PC-3 (cell line): ENCODE data around the gene BLMH. TPM values are rescaled to one million over a fixed set of nuclear protein-coding genes. Genes with fewer than 3 reads are reported as not detected.

Experiments
- ATAC-seq: fragments of 200-7000 bp; cut with Tn5 transposase; 2 replicates; pipeline ENCODE4 v1.9.1; 2020; ENCODE audit warnings: mild to moderate bottlenecking, moderate library complexity
- BruUV-seq: library from RNA; stranded (reverse); fragments of 400-500 nt; replicated peaks from 2 replicates; lab custom pipeline; 2021; lab: Mats Ljungman, UMichigan
- CTCF ChIA-PET: fragments of 300-600 bp; sonication (Branson Sonifier 250); formaldehyde crosslinking; loops from one replicate; lab custom pipeline; 2022; ENCODE audit warnings: antibody characterized with exemption; lab: Charles Lee
- POLR2A ChIA-PET: fragments of 300-600 bp; sonication (Branson Sonifier 250); formaldehyde crosslinking; loops from one replicate; lab custom pipeline; 2022; ENCODE audit warnings: antibody characterized with exemption; ENCODE audit not compliant: unreplicated experiment; lab: Charles Lee
- DNase-seq: peaks from one replicate; pipeline ENCODE4 v3.0.0-alpha.2; 2015
- H2AFZ ChIP-seq: fragments of 300-600 bp; sonication (generic); 2 replicates; pipeline ENCODE4 v1.6.0; 2016; ENCODE audit warnings: antibody characterized with exemption, low read length
- H3F3A ChIP-seq: fragments of 300-600 bp; sonication (generic); one replicate; pipeline ENCODE4 v1.6.0; 2017; ENCODE audit warnings: antibody characterized with exemption, low read length, control low read depth, mild to moderate bottlenecking; ENCODE audit not compliant: unreplicated experiment
- H3K27ac ChIP-seq: fragments of 300-600 bp; sonication (generic); 2 replicates; pipeline ENCODE4 v1.5.1; 2016; ENCODE audit warnings: mild to moderate bottlenecking, low read length
- H3K27me3 ChIP-seq: fragments of 300-600 bp; sonication (generic); 2 replicates; pipeline ENCODE4 v1.6.1; 2016; ENCODE audit warnings: low read length, mixed read lengths
- H3K36me3 ChIP-seq: fragments of 300-600 bp; sonication (generic); 2 replicates; pipeline ENCODE4 v1.6.1; 2016; ENCODE audit warnings: low read depth, mixed run types, low read length, mixed read lengths
- H3K4me1 ChIP-seq: fragments of 300-600 bp; sonication (generic); 2 replicates; pipeline ENCODE4 v1.5.1; 2016; ENCODE audit warnings: low read length; ENCODE audit not compliant: insufficient read depth
- H3K4me2 ChIP-seq: fragments of 300-600 bp; sonication (generic); 2 replicates; pipeline ENCODE4 v1.6.0; 2016; ENCODE audit warnings: low read length
- H3K4me3 ChIP-seq: fragments of 300-600 bp; sonication (generic); 2 replicates; pipeline ENCODE4 v1.5.1; 2016; ENCODE audit warnings: mild to moderate bottlenecking, low read length, mixed read lengths
- H3K79me2 ChIP-seq: fragments of 300-600 bp; sonication (generic); 2 replicates; pipeline ENCODE4 v1.6.1; 2017; ENCODE audit warnings: low read length, mixed read lengths
- H3K9ac ChIP-seq: fragments of 300-600 bp; sonication (generic); 2 replicates; pipeline ENCODE4 v1.6.0; 2016; ENCODE audit warnings: mild to moderate bottlenecking, low read length
- H3K9me2 ChIP-seq: fragments of 300-600 bp; sonication (generic); replicated peaks from 2 replicates; pipeline ENCODE4 v1.6.1; 2016; ENCODE audit warnings: mixed run types, low read length, mixed read lengths
- H3K9me3 ChIP-seq: fragments of 300-600 bp; sonication (generic); 2 replicates; pipeline ENCODE4 v1.6.1; 2016; ENCODE audit warnings: low read length, mixed read lengths
- H4K20me1 ChIP-seq: fragments of 300-600 bp; sonication (generic); 2 replicates; pipeline ENCODE4 v1.6.1; 2016; ENCODE audit warnings: low read length, mixed read lengths
- CTCF ChIP-seq: fragments of 300-600 bp; sonication (generic); conservative IDR thresholded peaks from 2 replicates; pipeline ENCODE4 v1.5.1; 2017; ENCODE audit warnings: antibody characterized with exemption, low read depth, mild to moderate bottlenecking, low read length
- EZH2 ChIP-seq: fragments of 300-600 bp; sonication (generic); IDR thresholded peaks from one replicate; pipeline ENCODE4 v1.6.1; 2017; ENCODE audit warnings: antibody characterized with exemption, mild to moderate bottlenecking, low read length; ENCODE audit not compliant: unreplicated experiment
- EZH2phosphoT487 ChIP-seq: fragments of 300-600 bp; sonication (generic); IDR thresholded peaks from 2 replicates; pipeline ENCODE4 v1.6.1; 2018; ENCODE audit warnings: mild to moderate bottlenecking, antibody characterized with exemption, low read length, borderline replicate concordance
- intact Hi-C: fragments of 100-400 bp; cut with micrococcal nuclease; formaldehyde crosslinking; loops from 2 replicates; pipeline ENCODE4 v1.9.0; 2023
- total RNA-seq: library from RNA; depleted of rRNA; stranded (reverse); fragments of >200 nt; gene quantifications from 2 replicates; pipeline ENCODE4 v1.2.3, GENCODE V29; 2014

Gene BLMH
- total RNA-seq, 1 experiment from 2014 or later: 15.9 TPM

GRCh38 chr17:30326809-30327208 lies 35.1 kb upstream of the BLMH start:
- Histone ChIP-seq H3K27me3 (no peaks in the 10 kb centered on the region; the same call in 1 of the 2 replicates), H3F3A (no peaks in the 10 kb centered on the region), H3K36me3 (no peaks in the 10 kb centered on the region), H3K9ac (no peak overlapping the region), H3K79me2 (no peaks in the 10 kb centered on the region), H3K4me1 (peaks cover 5% of the 10 kb centered on the region; the same call in 1 of the 2 replicates), H3K27ac (no peak overlapping the region), H3K4me3 (no peak overlapping the region), H3K9me3 (no peaks in the 10 kb centered on the region), H3K4me2 (no peak overlapping the region), H2AFZ (no peak overlapping the region), H3K9me2 (no peaks in the 10 kb centered on the region), H4K20me1 (no peaks in the 10 kb centered on the region)
- intact Hi-C loops: no loop called here
- ChIA-PET POLR2A (interaction anchor here (0.6 kb wide), 1 partner anchor 19 kb away, joined by 11 read pairs; no protein-coding TSS in a partner anchor), CTCF (interaction anchor here (0.6 to 1.3 kb wide), 3 partner anchors 10 to 90 kb away, joined by 3 to 4 read pairs (median 4); no protein-coding TSS in a partner anchor)
- no peak for TF ChIP-seq EZH2phosphoT487
- no peak for TF ChIP-seq CTCF
- TF ChIP-seq EZH2: no peak
- BruUV-seq: no TSS peak
- DNase-seq: no peak
- ATAC-seq: no peak

GRCh38 chr17:30324723-30325122 lies 33.0 kb upstream of the BLMH start:
- BruUV-seq: no TSS peak
- no peak for DNase-seq
- no peak overlapping the region for H3K27ac ChIP-seq
- ChIA-PET POLR2A (no interaction called here), CTCF (no interaction called here)
- no peak overlapping the region for H3K9ac ChIP-seq
- no peak overlapping the region for H2AFZ ChIP-seq
- TF ChIP-seq CTCF: no peak
- no peak for TF ChIP-seq EZH2
- no peak for TF ChIP-seq EZH2phosphoT487
- no peaks in the 10 kb centered on the region for H3K9me2 ChIP-seq
- no peaks in the 10 kb centered on the region for H3K36me3 ChIP-seq
- H3K27me3 ChIP-seq: no peaks in the 10 kb centered on the region; the same call in 1 of the 2 replicates
- intact Hi-C loops: no loop called here
- H3F3A ChIP-seq: no peaks in the 10 kb centered on the region
- no peaks in the 10 kb centered on the region for H4K20me1 ChIP-seq
- no peak for ATAC-seq
- no peaks in the 10 kb centered on the region for H3K79me2 ChIP-seq
- no peak overlapping the region for H3K4me2 ChIP-seq
- H3K4me3 ChIP-seq: no peak overlapping the region
- no peaks in the 10 kb centered on the region for H3K9me3 ChIP-seq
- peaks cover 10% of the 10 kb centered on the region; the same call in 1 of the 2 replicates for H3K4me1 ChIP-seq

- H3K36me3 ChIP-seq: no peaks in the 10 kb centered on the region
- no peak overlapping the region for H3K4me2 ChIP-seq
- H4K20me1 ChIP-seq: no peaks in the 10 kb centered on the region
- no peak overlapping the region for H2AFZ ChIP-seq
- ChIA-PET CTCF (interaction anchor here (0.8 kb wide), 1 partner anchor 13 kb away, joined by 5 read pairs; no protein-coding TSS in a partner anchor), POLR2A (no interaction called here)
- no peak overlapping the region for H3K4me3 ChIP-seq
- TF ChIP-seq EZH2phosphoT487 (no peak), CTCF (no peak), EZH2 (no peak)
- no TSS peak for BruUV-seq
- ATAC-seq (peak; percentile 63), DNase-seq (peak; percentile 77)
- H3K27me3 ChIP-seq: no peaks in the 10 kb centered on the region; the same call in 1 of the 2 replicates
- intact Hi-C loops: no loop called here
- no peak overlapping the region for H3K27ac ChIP-seq
- no peaks in the 10 kb centered on the region for H3K79me2 ChIP-seq
- H3K9me3 ChIP-seq: no peaks in the 10 kb centered on the region
- no peaks in the 10 kb centered on the region for H3K9me2 ChIP-seq
- no peak overlapping the region for H3K9ac ChIP-seq
- H3F3A ChIP-seq: no peaks in the 10 kb centered on the region
- H3K4me1 ChIP-seq: peaks cover 10% of the 10 kb centered on the region; the same call in 1 of the 2 replicates
These were observed 32.2 kb upstream of the BLMH start for GRCh38 chr17:30323895-30324319.
